ENCODE measurements around the gene SH3RF3.

SH3RF3 gene

DNA sequence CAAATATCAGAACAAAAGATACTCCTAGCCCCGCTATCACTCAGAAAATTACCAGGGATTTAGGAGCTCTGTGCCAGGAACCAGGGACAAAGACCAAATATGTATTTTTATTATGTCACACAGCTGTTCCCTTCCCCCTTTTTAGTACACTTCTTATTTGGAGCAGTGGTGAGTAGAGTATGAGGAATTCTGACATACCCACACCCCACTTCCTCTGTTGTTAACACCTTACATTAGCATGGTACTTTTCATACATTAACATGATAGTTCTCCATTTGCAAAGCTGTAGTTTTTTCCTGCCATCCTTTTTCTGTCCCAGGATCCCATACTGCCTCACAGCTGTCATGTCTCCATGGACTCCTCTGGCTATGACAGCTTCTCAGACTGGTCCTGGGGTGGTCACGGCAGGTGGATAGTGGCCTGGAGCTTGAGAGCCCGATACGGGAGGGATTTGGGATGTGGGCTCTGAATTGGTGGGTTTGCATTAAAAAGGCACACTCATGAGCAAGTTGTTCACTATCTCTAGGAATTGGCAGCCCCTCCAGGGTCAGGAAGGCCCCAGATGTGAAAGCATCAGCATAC, 100.2 kb downstream of the SH3RF3 start:
- no peak for DNase-seq (ENCODE audit: low spot score in 2 of 2)

DNA sequence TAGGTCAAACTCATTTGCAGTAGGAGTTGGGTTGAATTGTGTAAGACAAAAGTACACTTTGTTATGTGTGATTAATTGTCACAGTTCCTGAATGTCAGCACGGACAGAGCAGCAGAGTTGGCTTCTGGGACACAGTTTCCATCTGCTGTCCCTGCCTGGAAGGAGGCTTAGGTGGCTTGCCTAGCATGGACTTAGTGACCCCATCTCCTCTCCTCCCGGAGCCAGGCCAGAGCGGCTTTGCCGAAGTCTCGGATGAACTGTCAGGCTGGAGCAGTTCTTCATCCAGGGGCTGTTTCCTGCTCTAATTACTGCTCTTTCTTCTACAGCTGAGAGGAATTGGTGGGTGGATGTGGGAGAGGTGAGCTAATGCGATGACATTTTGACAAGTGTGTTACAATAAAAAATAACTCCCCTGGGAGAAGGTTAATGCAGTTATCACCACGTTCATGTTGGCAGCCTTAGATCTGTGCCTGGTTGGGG, 102.0 kb downstream of the SH3RF3 start:
- Histone ChIP-seq H3K27me3 (ENCODE audit: low read depth) (peaks cover 5% of the 10 kb centered on the region; the same call in 1 of the 2 replicates), H3K4me3 (no peak overlapping the region), H3K36me3 (replicated peaks) (no peaks in the 10 kb centered on the region), H3K4me1 (no peaks in the 10 kb centered on the region), H3K9me3 (no peaks in the 10 kb centered on the region)
- in situ Hi-C loops (cut with MboI; ENCODE audit: low sequenced_read_pairs), result no loop called here
- DNase-seq (ENCODE audit: low spot score in 2 of 2), result no peak

More for the DNA sequence above, 100.2 kb downstream of the SH3RF3 start:
- Histone ChIP-seq H3K36me3 (replicated peaks) (no peaks in the 10 kb centered on the region), H3K27me3 (ENCODE audit: low read depth) (peaks cover 5% of the 10 kb centered on the region; the same call in 1 of the 2 replicates), H3K4me3 (no peak overlapping the region), H3K9me3 (no peaks in the 10 kb centered on the region), H3K4me1 (no peaks in the 10 kb centered on the region)
- in situ Hi-C loops (cut with MboI; ENCODE audit: low sequenced_read_pairs), result no loop called here

DNA sequence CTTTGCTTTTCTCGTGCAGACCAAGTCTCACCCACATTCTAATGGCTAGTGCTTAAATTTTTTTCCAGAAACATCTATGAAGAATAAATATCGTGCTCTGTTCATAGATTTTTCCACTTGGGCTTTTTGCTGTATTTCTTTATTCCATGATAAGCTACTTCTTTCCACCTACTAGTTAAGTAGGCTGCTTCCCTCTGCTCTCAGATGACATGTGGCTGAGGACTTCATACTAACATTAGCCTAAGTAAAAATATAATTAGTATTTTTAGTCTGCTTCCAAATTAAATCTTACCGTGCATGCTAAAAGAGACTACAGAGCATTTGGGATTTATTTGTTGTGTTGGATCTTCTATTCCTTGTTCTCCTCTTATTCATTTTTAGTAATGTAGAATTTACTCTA, 102.4 kb downstream of the SH3RF3 start:
- in situ Hi-C loops (cut with MboI; ENCODE audit: low sequenced_read_pairs), result no loop called here
- H3K4me3 ChIP-seq, result no peak overlapping the region
- H3K27me3 ChIP-seq (ENCODE audit: low read depth), result peaks cover 5% of the 10 kb centered on the region; the same call in 1 of the 2 replicates
- no peaks in the 10 kb centered on the region for H3K9me3 ChIP-seq
- H3K36me3 ChIP-seq (replicated peaks), result no peaks in the 10 kb centered on the region
- no peak for DNase-seq (ENCODE audit: low spot score in 2 of 2)
- H3K4me1 ChIP-seq, result no peaks in the 10 kb centered on the region

DNA sequence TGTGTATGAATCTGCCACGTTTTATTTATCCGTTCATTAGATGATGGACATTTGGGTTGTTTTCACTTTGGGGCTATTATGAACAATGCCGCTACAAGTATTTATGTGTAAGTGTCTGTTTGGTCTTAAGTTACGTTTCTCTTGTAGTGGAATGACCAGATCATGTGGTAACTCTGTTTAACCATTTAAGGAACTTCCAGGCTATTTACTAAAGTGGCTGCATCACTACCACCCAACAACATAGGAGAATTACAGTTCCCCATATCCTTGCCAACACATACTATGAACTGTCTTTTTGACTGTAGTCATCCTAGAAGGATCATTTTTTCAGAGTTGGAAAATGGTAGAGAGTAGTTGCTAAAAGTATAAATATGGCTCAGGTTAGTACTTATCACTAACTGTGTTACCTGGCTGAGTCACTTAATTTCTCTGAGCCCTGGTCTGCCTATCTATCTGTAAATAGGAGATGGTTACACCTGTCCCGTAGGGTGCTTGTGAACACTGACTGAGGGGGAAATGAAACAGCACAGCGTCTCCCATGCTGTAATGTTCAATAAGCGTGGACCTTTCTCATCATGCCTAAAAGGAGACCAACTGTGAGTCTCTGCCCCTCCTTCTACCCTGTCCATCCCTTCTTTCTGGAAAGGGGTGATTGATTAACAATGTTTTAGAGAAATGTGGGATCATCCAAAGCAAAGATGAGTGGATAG, 103.1 kb downstream of the SH3RF3 start:
- H3K27me3 ChIP-seq (ENCODE audit: low read depth), result peaks cover 5% of the 10 kb centered on the region; the same call in 1 of the 2 replicates
- no peak overlapping the region for H3K4me3 ChIP-seq
- H3K36me3 ChIP-seq (replicated peaks), result no peaks in the 10 kb centered on the region
- H3K9me3 ChIP-seq, result no peaks in the 10 kb centered on the region
- DNase-seq (ENCODE audit: low spot score in 2 of 2), result no peak
- no peaks in the 10 kb centered on the region for H3K4me1 ChIP-seq
- in situ Hi-C loops (cut with MboI; ENCODE audit: low sequenced_read_pairs), result no loop called here

DNA sequence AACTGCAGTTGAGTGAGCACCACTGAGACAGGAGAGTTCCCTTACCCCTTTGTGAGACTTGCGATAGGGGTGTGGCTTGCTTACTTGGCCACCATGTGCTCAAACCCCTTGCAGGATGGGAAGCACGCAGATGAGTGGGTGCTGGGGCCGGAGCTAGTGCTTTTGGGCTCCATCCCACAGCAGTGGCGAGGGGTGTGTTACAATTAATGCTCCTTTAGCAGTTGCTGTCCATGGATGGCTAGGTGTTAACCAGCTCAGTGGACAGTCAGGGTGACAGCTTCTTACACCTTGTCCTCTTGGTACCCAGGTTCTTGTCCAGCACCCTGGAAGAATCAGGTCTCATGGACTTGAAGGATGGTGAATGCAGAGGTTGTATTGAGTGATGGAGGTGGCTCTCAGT, 103.9 kb downstream of the SH3RF3 start:
- Histone ChIP-seq H3K27me3 (ENCODE audit: low read depth) (peaks cover 5% of the 10 kb centered on the region; the same call in 1 of the 2 replicates), H3K9me3 (no peaks in the 10 kb centered on the region), H3K4me3 (no peak overlapping the region), H3K4me1 (no peaks in the 10 kb centered on the region), H3K36me3 (replicated peaks) (no peaks in the 10 kb centered on the region)
- in situ Hi-C loops (cut with MboI; ENCODE audit: low sequenced_read_pairs), result no loop called here
- DNase-seq (ENCODE audit: low spot score in 2 of 2), result no peak

DNA sequence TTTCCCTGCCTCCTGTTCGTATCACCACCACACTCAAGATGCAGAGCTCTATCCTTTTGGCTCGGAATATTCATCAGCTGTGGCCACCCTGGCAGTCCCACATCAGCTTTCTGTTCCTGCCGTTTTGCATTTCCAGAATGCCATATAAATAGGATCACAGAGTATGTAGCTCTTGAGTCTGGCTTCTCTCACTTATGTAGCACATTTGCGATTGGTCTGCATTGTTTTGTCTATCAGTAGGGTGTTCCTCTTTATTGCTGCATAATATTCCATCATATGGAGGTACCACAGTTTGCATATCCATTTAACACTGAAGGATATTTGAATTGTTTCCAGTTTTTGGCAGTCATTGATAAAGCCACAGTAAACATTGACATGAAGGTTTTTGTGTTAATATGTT, 104.6 kb downstream of the SH3RF3 start:
- Histone ChIP-seq H3K27me3 (ENCODE audit: low read depth) (peaks cover 5% of the 10 kb centered on the region; the same call in 1 of the 2 replicates), H3K4me1 (no peaks in the 10 kb centered on the region), H3K4me3 (no peak overlapping the region), H3K9me3 (no peaks in the 10 kb centered on the region), H3K36me3 (replicated peaks) (no peaks in the 10 kb centered on the region)
- in situ Hi-C loops (cut with MboI; ENCODE audit: low sequenced_read_pairs), result no loop called here
- no peak for DNase-seq (ENCODE audit: low spot score in 2 of 2)

DNA sequence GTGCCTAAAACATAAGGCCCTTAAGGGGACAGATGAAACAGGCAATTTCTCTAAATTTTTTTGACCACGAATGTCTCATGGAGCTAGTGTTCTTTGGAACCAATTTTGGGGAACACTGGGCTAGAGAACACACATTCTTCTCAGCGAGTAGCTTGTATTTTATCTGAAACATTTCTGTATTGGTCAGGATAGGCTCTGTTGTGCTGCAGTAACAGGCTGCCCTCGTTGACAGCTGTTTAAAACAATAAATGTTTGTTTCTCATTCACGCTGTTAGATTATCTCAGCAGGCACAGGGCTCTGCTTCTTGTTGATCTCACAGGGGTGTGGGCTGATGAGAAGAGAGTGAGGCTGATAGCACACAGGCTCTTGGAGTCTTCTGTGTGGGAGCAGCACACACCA, 105.3 kb downstream of the SH3RF3 start:
- in situ Hi-C loops (cut with MboI; ENCODE audit: low sequenced_read_pairs), result no loop called here

DNA sequence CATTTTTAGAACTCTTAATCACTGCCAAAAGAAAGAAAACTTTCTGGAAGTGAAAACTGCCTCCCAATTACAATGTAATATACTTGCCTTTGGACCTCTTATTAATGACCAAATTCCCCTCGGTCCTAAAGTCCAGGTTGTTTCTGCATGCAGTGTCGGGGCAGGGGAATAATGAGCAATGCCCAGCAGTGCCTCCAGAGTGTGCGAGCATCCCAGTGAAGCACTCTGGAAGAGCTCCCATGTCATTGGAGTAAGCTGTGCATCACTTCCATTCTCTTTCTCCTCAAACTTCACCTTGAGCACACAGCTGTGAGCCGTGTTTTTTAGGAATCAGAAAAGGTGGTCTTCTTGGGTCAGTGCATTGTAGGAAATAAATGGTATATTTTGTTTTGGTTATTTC, 107.1 kb downstream of the SH3RF3 start:
- Histone ChIP-seq H3K4me3 (no peak overlapping the region), H3K9me3 (no peaks in the 10 kb centered on the region), H3K36me3 (replicated peaks) (no peaks in the 10 kb centered on the region), H3K4me1 (no peaks in the 10 kb centered on the region), H3K27me3 (ENCODE audit: low read depth) (peaks cover 5% of the 10 kb centered on the region; the same call in 1 of the 2 replicates)
- DNase-seq (ENCODE audit: low spot score in 2 of 2), result no peak
- in situ Hi-C loops (cut with MboI; ENCODE audit: low sequenced_read_pairs), result no loop called here

More for the DNA sequence above, 105.3 kb downstream of the SH3RF3 start:
- DNase-seq (ENCODE audit: low spot score in 2 of 2), result no peak
- H3K4me1 ChIP-seq, result no peaks in the 10 kb centered on the region
- no peaks in the 10 kb centered on the region for H3K9me3 ChIP-seq
- H3K36me3 ChIP-seq (replicated peaks), result no peaks in the 10 kb centered on the region
- H3K4me3 ChIP-seq, result no peak overlapping the region
- peaks cover 5% of the 10 kb centered on the region; the same call in 1 of the 2 replicates for H3K27me3 ChIP-seq (ENCODE audit: low read depth)

DNA sequence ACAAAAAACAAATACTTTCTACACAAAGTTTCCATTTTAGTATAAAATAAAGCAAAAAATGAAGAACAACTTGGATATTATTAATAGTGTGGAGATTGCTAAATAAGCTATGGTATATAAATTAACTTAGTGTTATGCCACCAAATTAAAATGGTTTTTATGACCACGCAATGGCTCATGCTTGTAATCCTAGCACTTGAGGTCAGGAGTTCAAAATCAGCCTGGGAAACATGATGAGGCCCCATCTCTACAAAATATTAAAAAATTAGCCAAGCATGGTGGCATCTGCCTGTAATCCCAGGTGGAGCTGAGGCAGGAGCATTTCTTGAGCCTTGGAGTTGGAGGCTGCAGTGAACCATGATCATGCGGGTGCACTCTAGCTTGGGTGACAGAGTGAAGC, 108.8 kb downstream of the SH3RF3 start:
- Histone ChIP-seq H3K4me1 (no peaks in the 10 kb centered on the region), H3K27me3 (ENCODE audit: low read depth) (no peaks in the 10 kb centered on the region), H3K36me3 (replicated peaks) (no peaks in the 10 kb centered on the region), H3K4me3 (no peak overlapping the region), H3K9me3 (no peaks in the 10 kb centered on the region)
- in situ Hi-C loops (cut with MboI; ENCODE audit: low sequenced_read_pairs), result no loop called here
- no peak for DNase-seq (ENCODE audit: low spot score in 2 of 2)

DNA sequence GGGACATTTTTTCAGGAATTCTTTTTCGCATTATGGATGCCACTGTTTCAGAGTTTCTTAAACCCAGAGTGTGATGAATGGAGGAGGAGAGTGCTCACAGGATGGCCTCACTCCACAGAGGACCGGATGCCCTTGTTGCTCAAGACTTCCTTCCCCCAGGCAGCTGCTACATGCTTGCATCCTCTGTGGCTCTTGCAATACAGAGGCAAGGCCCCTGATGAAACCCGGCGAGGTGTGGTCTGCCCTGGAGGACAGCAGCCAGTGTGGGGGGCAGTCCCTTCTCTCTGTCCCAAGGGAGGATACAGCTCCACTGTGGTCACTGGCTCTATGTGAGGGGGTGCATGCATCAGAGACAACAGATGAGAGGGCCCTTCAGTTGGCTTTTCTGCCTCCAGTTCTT, 109.6 kb downstream of the SH3RF3 start:
- DNase-seq (ENCODE audit: low spot score in 2 of 2), result no peak
- no peaks in the 10 kb centered on the region for H3K36me3 ChIP-seq (replicated peaks)
- no peaks in the 10 kb centered on the region for H3K4me1 ChIP-seq
- no peaks in the 10 kb centered on the region for H3K9me3 ChIP-seq
- no peak overlapping the region for H3K4me3 ChIP-seq
- no peaks in the 10 kb centered on the region for H3K27me3 ChIP-seq (ENCODE audit: low read depth)
- in situ Hi-C loops (cut with MboI; ENCODE audit: low sequenced_read_pairs), result no loop called here

DNA sequence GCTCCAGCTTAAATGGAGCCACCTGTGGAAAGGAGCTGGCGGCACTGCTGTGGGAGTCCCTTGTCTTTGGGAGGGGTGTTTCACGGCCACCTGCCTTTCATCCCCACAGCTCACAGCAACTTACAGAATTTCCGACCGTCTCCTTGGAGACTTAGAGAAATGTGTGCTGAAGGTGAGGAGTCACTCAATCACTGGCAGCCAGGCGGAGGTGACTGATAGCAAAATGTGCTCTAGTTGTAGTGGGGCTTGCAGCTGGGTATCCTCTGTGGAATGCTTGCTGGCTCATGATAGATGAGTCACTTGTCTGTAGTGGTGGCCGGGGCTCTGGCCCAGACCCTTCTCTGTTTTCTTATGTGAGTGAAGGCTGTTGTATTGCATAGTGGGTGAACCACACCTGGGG, 110.7 kb downstream of the SH3RF3 start:
- Histone ChIP-seq H3K4me3 (no peak overlapping the region), H3K9me3 (no peaks in the 10 kb centered on the region), H3K4me1 (no peaks in the 10 kb centered on the region), H3K36me3 (replicated peaks) (no peaks in the 10 kb centered on the region), H3K27me3 (ENCODE audit: low read depth) (no peaks in the 10 kb centered on the region)
- in situ Hi-C loops (cut with MboI; ENCODE audit: low sequenced_read_pairs), result no loop called here
- no peak for DNase-seq (ENCODE audit: low spot score in 2 of 2)

DNA sequence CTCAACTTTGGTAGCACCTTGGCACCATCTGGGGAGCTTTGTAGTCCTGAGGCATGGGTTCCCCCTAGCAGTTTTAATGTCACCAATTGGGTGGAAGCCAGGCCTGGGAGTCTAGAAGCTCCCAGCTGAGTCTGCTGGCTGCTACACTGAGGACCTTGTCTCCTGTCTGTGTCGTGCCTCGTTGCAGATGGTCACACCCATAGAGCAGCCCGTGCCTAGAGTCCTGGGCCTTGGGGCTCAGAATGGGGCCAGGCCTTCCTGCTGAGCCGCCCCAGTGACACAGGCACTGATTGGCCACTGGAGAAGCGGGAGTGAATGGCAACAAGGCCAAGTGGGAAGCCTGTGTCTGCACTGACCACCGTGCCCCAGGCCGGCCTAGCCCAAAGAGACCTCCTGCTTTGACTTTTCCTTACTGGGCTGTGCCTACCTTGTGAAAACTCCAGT, 113.2 kb downstream of the SH3RF3 start:
- H3K4me1 ChIP-seq, result no peaks in the 10 kb centered on the region
- in situ Hi-C loops (cut with MboI; ENCODE audit: low sequenced_read_pairs), result no loop called here

DNA sequence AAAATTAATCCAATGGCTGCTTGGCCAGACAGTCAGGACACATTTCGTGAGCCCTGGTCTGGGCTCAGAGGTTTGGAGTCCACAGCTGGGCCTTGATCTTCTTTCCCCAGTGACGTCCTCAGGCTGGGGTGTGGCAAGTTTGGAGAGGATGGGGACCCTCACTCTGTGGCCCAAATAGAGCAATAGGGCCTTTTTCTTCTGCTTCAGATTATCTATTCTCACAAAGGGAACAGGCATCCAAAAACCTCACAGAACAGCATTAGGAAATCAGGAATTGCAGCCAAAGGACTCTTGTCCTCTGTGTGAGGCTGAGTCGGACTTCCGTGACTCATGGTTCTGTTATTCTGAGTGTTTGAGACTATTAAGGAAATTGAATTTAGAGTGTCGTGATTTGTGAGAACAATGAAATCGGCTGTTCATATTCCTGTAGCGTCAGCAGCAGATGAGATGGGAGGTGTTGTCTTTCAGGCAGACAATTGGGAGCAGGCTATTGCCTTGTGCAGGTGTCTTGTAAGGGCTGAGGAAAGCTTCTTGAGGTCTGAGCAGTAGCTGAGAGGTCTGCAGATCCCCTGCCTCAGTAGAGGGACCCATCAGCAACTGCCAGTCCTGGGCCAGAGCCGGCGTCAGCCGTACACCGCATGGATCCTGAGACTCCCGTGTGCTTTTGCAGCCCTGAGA, 113.8 kb downstream of the SH3RF3 start:
- in situ Hi-C loops (cut with MboI; ENCODE audit: low sequenced_read_pairs), result no loop called here
- H3K4me3 ChIP-seq, result no peak overlapping the region
- H3K9me3 ChIP-seq, result no peaks in the 10 kb centered on the region
- H3K27me3 ChIP-seq (ENCODE audit: low read depth), result no peaks in the 10 kb centered on the region
- no peaks in the 10 kb centered on the region for H3K4me1 ChIP-seq
- DNase-seq (ENCODE audit: low spot score in 2 of 2), result no peak
- no peaks in the 10 kb centered on the region for H3K36me3 ChIP-seq (replicated peaks)

More for the DNA sequence above, 113.2 kb downstream of the SH3RF3 start:
- H3K27me3 ChIP-seq (ENCODE audit: low read depth), result no peaks in the 10 kb centered on the region
- DNase-seq (ENCODE audit: low spot score in 2 of 2), result no peak
- no peaks in the 10 kb centered on the region for H3K36me3 ChIP-seq (replicated peaks)
- H3K9me3 ChIP-seq, result no peaks in the 10 kb centered on the region
- no peak overlapping the region for H3K4me3 ChIP-seq

Data from HAP-1 (cell line).